Adipocyte (in vitro differentiated cells): ENCODE data around the gene FN3KRP.
"Not testable (repeated sequence)": the region's sequence is repeated elsewhere in the genome, so short reads cannot be mapped to it uniquely, and the experiment has no call there.

ENCODE experiments used
- DNase-seq: peaks from one replicate; pipeline ENCODE4 v3.0.0-alpha.2; 2015; ENCODE audit warnings: low read depth
- H3K27me3 ChIP-seq: replicated peaks from 2 replicates; pipeline ENCODE4 v1.7.0; 2013; ENCODE audit warnings: mild to moderate bottlenecking, low read length, moderate library complexity; ENCODE audit not compliant: control insufficient read depth, insufficient read depth
- H3K36me3 ChIP-seq: 2 replicates; pipeline ENCODE4 v1.7.0; 2013; ENCODE audit warnings: low read length, mild to moderate bottlenecking, moderate library complexity; ENCODE audit not compliant: control insufficient read depth, insufficient read depth, severe bottlenecking
- H3K4me1 ChIP-seq: 2 replicates; pipeline ENCODE4 v1.7.0; 2013; ENCODE audit warnings: mild to moderate bottlenecking, low read length, moderate library complexity; ENCODE audit not compliant: control insufficient read depth, insufficient read depth
- H3K4me3 ChIP-seq: 2 replicates; pipeline ENCODE4 v1.7.0; 2013; ENCODE audit warnings: mild to moderate bottlenecking, low read length, moderate library complexity
- H3K9ac ChIP-seq: 2 replicates; pipeline ENCODE4 v1.7.0; 2013; ENCODE audit warnings: mild to moderate bottlenecking, low read length, moderate library complexity
- H3K9me3 ChIP-seq: 2 replicates; pipeline ENCODE4 v1.7.0; 2013; ENCODE audit warnings: mild to moderate bottlenecking, low read length, moderate library complexity; ENCODE audit not compliant: control insufficient read depth

FN3KRP gene

GRCh38 chr17:82751571-82752370, 35.3 kb downstream of the FN3KRP start, which contains the start of gene TBCD:
Gene TBCD, plus strand, starts transcription at chr17:82752065. Its CDS starts 129 bp downstream, at chr17:82752194.
- DNase-seq = peak; percentile 97

GRCh38 chr17:82752371-82753200, 36.1 kb downstream of the FN3KRP start:
- Histone ChIP-seq H3K9me3 (no peaks in the 10 kb centered on the region), H3K4me3 (peak overlapping the region; percentile 91), H3K27me3 (no peaks in the 10 kb centered on the region), H3K36me3 (no peaks in the 10 kb centered on the region), H3K9ac (peak overlapping the region; percentile 87), H3K4me1 (peaks cover 16% of the 10 kb centered on the region)
- DNase-seq = no peak

More at GRCh38 chr17:82751571-82752370, 35.3 kb downstream of the FN3KRP start, which contains the start of gene TBCD:
- Histone ChIP-seq H3K9ac (peak within 1 kb of the TSS; percentile 87), H3K4me3 (peak within 1 kb of the TSS; percentile 91), H3K27me3 (no peaks in the 10 kb centered on the region), H3K36me3 (no peaks in the 10 kb centered on the region), H3K4me1 (peaks cover 16% of the 10 kb centered on the region), H3K9me3 (peaks cover 4% of the 10 kb centered on the region)

DNA sequence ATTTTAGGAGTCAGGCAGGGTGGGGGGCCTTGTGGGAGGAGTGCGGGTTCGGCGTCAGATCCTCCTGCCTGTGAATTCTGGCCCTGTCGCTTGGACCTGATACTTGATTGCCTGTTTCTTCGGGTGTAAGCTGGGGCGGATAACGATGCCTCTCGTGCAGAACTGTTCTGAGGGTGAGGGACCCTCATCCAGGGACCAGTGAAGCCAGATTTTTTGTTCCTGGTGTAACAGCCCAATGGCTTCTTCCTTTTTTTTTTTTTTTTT, 36.6 kb downstream of the FN3KRP start:
- H3K4me3 ChIP-seq = peak overlapping the region; percentile 91
- H3K9me3 ChIP-seq = no peaks in the 10 kb centered on the region
- no peak for DNase-seq
- H3K9ac ChIP-seq = peak overlapping the region; percentile 87
- peaks cover 16% of the 10 kb centered on the region for H3K4me1 ChIP-seq
- H3K36me3 ChIP-seq = no peaks in the 10 kb centered on the region
- no peaks in the 10 kb centered on the region for H3K27me3 ChIP-seq

DNA sequence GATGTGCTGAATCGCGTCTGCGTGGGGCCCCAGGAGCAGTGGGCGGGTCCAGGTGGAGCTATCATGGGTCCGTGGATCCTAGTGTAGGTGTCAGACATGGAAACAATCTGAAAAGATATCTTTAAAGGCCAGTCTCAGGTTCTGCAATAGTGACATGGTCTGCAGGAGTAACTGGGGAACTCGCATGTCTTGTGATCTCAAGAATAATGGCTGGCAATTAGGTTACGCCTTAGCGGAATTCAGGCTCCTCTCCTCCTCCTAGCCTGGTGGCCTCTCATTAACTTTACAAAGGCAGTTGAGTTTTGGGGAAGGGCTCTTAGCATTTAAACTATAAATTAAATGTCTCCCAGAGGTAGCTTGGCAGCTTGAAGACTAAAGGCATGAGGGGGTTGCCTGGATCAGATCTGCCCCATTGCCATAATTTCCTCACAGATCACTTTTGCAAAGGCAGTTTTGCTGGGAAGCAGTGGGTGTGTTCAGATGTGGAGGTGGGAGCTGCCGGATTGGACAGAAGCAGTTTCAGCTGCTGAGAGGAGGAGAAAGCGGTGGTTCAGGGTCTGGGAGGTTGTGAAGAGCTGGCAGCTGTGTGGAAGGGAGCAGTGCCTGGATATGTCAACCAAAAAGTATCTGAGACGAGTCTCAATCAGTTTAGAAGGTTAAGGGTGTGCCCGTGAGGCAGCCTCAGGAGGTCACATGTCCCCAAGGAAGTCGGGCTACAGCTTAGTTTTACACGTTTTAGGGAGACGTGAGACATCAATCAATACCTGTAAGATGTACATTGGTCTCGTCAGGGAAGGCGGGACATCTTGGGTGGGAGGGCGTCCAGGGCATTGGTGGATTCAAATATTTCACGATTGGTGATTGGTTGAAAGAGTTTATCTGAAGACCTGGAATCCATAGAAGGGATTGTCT, 38.0 kb downstream of the FN3KRP start:
- no peaks in the 10 kb centered on the region for H3K9me3 ChIP-seq
- H3K9ac ChIP-seq = no peak overlapping the region
- no peak for DNase-seq
- no peaks in the 10 kb centered on the region for H3K27me3 ChIP-seq
- no peaks in the 10 kb centered on the region for H3K36me3 ChIP-seq
- H3K4me3 ChIP-seq = no peak overlapping the region
- H3K4me1 ChIP-seq = peaks cover 16% of the 10 kb centered on the region

- Histone ChIP-seq H3K9ac (no peak overlapping the region), H3K27me3 (no peaks in the 10 kb centered on the region), H3K36me3 (no peaks in the 10 kb centered on the region), H3K4me3 (no peak overlapping the region), H3K9me3 (no peaks in the 10 kb centered on the region), H3K4me1 (peaks cover 16% of the 10 kb centered on the region)
- no peak for DNase-seq
Measured at GRCh38 chr17:82756166-82756565, 39.7 kb downstream of the FN3KRP start.

- H3K27me3 ChIP-seq = no peaks in the 10 kb centered on the region
- no peak overlapping the region for H3K9ac ChIP-seq
- H3K36me3 ChIP-seq = peaks cover 33% of the 10 kb centered on the region
- no peaks in the 10 kb centered on the region for H3K9me3 ChIP-seq
- H3K4me1 ChIP-seq = no peaks in the 10 kb centered on the region
- H3K4me3 ChIP-seq = no peak overlapping the region
- no peak for DNase-seq
Measured at GRCh38 chr17:82765371-82765770, 48.9 kb downstream of the FN3KRP start.

DNA sequence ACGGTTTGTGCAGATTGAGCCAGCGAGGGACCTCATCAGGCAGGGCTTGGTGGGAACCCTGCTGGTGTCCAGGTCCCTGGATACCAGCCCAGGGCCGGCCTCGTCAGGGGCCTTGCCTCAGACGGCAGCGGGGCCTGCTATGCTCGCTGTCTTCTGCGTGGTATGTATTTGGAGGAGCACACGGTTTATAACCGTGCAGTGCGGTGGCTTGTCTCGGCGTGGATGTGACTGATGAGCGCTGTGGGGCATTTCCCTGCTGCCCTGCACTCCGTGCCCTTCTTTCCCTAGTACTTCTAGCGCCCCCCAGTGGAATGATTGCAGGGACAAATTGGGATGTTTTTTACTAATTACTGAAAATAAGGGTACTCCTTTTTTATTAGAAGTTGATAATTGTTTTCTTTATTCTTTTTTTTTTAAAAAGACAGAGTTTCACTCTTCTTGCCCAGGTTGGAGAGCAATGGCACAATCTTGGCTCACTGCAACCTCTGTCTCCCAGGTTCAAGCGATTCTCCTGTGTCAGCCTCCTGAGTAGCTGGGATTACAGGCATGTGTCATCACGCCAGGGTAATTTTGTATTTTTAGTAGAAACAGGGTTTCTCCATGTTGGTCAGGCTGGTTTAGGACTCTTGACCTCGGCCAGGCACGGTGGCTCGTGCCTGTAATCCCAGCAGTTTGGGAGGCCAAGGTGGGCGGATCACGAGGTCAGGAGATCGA, 50.7 kb downstream of the FN3KRP start:
- peaks cover 33% of the 10 kb centered on the region for H3K36me3 ChIP-seq
- H3K27me3 ChIP-seq = no peaks in the 10 kb centered on the region
- no peaks in the 10 kb centered on the region for H3K9me3 ChIP-seq
- no peak overlapping the region for H3K9ac ChIP-seq
- peaks cover 5% of the 10 kb centered on the region for H3K4me1 ChIP-seq
- DNase-seq = peak; percentile 52
- no peak overlapping the region for H3K4me3 ChIP-seq

GRCh38 chr17:82769041-82769440, 52.5 kb downstream of the FN3KRP start:
- no peak overlapping the region for H3K9ac ChIP-seq
- H3K4me3 ChIP-seq = no peak overlapping the region
- H3K4me1 ChIP-seq = peaks cover 6% of the 10 kb centered on the region
- peaks cover 27% of the 10 kb centered on the region for H3K36me3 ChIP-seq
- no peaks in the 10 kb centered on the region for H3K27me3 ChIP-seq
- no peaks in the 10 kb centered on the region for H3K9me3 ChIP-seq
- no peak for DNase-seq

GRCh38 chr17:82772026-82772425, 55.5 kb downstream of the FN3KRP start:
- Histone ChIP-seq H3K4me3 (no peak overlapping the region), H3K9me3 (no peaks in the 10 kb centered on the region), H3K4me1 (peaks cover 6% of the 10 kb centered on the region), H3K36me3 (peaks cover 21% of the 10 kb centered on the region), H3K9ac (no peak overlapping the region), H3K27me3 (no peaks in the 10 kb centered on the region)
- DNase-seq = peak; percentile 59

DNA sequence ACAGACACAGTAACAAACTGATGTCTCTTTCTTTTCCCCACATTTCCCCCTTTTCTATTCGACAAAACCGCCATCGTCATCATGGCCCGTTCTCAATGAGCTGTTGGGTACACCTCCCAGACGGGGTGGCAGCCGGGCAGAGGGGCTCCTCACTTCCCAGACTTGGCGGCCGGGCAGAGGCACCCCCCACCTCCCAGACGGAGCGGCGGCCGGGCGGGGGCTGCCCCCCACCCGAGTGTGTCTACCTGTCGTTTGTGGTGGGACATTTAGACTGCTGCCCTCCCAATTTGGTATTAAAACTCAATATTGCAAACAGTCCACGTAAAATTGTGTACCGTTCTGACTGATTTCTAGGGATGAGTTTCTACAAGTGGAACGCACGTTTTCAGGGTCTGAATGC, 58.0 kb downstream of the FN3KRP start:
- not testable (repeated sequence) for DNase-seq, H3K27me3 ChIP-seq, H3K9ac ChIP-seq, H3K9me3 ChIP-seq, H3K4me1 ChIP-seq, H3K36me3 ChIP-seq
- H3K4me3 ChIP-seq = peak overlapping the region; percentile 75
